HL-60/S4 (cell line): ENCODE data around the gene JARID2.

ENCODE experiments used
- in situ Hi-C: fragments of 300-500 bp; cut with MboI; formaldehyde crosslinking; loops from 2 replicates; pipeline ENCODE4 v1.14.3; 2022; ENCODE audit warnings: low sequenced_read_pairs

Gene JARID2

GRCh38 chr6:15457121-15457650 lies 211.3 kb downstream of the JARID2 start:
- in situ Hi-C loops: no loop called here

- in situ Hi-C loops: no loop called here
These were observed 212.2 kb downstream of the JARID2 start for GRCh38 chr6:15458021-15458459.

DNA sequence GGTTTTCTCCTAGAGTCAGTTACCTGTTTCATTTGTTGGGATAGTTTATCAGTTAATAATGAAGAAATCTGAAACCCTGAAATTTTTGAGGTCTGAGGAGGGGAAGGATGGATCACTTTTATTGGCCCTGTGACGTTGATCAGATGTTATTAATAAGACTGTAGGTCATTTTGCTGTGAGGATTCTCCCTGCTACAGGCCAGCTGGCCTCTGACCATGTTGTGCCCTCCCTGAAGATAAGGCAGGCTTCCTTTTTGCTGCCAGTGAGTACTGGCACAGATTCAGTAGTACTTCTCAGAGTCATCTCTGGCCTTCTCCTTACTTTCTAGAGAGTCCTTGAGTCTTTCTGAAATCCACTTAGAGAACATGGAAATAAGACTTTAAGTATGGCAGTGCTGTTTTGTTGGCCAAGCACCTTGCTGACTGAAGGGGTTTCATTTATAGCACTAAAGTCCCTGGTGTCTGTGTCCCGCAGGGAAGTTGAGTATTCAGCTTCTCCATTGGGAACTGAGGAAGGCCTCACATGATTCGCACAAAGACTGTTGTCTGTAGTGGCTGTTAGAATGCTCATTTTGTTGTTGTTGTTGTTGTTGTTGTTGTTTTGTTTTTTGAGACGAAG lies 214.3 kb downstream of the JARID2 start:
- in situ Hi-C loops: no loop called here

DNA sequence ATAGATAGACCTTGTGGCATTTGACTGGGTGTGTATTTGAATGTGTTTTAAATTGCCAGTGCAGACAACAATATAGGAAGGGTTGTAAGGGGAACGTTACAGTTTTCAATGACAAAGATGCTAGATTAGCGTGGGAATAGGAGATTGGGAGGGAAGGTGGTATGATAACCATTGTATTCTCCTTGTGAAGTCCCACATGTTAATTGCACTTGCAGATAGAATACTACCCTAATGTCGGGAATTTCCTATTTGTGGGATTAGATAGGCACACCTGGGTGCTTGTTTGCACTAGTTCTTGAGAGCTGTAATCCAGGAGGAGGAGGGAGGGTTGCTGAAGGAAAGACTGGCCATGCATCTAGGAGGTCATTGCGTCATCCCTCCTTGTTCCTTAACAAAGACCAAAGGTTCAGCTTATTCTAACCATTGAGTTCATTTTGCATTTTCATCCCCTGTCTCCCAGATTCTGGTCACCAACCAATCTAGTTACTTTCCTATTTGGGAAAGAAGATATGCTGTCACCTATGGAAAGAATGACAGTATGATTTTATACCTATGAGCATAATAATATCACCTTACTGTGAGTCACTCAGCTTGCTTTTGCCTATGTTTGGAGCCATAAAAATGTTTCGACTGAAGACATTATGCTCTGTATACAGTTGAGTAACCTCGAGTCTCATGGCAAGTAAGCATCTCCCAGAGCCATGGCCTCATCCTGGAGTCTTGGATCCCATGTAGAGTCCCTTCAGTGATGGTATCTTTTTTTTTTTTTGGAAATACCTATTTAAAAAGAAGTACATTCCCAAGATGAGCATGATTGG lies 215.5 kb downstream of the JARID2 start:
- in situ Hi-C loops: no loop called here

DNA sequence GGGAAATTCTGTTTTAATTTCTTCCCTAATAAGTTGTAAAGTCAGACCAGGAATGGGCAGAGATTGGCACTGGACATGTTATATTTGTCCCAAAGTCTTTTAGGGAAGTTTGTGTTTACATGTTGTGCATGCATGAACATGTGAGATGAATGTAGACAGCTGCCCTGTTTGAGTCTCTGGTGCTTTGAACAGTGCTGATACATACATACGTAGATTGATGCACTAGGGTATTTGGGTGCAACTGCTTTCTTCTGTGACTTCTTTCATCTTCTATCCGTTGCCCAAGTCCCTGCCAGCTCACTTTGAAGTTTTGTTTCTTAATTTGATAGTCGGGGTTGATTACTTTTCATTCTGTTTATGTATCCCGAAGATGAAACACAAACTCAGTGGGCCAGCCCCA lies 216.4 kb downstream of the JARID2 start:
- in situ Hi-C loops: no loop called here

DNA sequence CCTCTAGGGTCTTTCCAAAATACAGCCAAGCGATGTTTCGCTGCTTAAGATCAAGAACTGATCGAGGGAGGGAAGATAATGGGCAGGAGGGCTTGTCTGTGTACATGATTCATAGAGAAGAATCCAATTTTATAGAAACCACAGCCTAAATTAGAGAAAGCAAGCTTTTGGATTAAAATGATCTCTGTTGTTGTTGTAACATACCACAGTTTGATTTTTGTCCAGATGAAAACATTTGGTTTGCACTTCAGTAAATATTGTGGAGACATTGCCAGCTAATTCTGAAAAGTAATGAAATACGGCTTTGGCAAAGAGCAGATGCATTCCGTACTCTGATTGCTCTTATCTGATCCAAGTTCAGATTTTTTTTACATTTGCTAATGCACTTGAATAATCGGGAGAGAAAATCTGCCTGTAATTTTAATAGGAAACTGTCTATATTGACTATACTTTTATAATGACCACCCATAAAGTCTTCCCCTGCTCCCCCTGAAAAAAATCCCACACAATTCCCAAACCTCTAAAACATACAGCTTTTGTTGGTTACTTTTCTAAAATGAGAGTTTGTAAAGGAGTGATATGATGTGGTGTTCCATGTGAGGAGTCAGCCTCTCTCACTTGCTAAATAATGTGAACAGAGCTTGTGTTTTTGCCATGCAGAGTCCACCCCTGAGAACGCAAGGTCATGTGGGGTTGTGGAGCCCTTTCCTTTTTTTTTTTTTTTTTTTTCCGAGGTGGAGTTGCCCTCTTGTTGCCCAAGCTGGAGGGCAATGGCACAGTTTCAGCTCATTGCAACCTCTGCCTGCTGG lies 217.1 kb downstream of the JARID2 start:
- in situ Hi-C loops: no loop called here

GRCh38 chr6:15464211-15464725 lies 218.4 kb downstream of the JARID2 start:
- in situ Hi-C loops: no loop called here

DNA sequence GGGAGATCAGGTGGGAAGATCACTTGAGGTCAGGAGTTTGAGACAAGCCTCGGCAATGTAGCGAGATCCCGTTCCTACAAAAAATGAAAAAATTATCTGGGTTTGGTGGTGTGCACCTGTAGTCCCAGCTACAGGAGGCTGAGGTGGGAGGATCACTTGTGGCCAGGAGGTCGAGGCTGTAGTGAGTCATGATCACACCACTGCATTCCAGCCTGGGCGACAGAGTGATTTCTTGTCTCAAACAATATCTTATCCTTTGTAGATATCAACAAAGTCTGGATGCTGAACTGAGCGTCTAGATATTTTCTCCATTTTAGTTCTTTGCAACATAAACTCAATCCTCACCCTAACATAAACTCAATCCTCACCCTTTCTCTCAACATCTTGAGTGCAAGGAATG lies 219.3 kb downstream of the JARID2 start:
- in situ Hi-C loops: no loop called here

DNA sequence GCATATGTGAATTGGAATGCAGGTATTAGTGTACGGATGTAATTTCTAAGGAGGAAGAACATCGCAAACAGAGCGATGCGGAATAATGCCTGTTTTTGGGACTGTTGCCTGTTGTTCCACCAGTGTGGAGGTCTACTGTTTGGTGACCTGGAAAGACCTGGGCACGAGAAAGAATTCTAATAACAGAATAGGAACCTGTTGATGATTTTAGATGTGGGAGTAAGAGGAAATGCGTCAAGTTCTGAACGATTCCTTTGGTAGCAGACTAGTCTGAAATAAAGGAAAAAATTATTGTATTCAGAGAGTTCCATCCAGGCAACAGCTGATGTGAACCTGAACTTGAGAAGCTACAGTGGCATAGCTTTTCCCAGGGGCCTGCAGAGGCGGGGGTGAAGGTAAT lies 224.9 kb downstream of the JARID2 start:
- in situ Hi-C loops: no loop called here

DNA sequence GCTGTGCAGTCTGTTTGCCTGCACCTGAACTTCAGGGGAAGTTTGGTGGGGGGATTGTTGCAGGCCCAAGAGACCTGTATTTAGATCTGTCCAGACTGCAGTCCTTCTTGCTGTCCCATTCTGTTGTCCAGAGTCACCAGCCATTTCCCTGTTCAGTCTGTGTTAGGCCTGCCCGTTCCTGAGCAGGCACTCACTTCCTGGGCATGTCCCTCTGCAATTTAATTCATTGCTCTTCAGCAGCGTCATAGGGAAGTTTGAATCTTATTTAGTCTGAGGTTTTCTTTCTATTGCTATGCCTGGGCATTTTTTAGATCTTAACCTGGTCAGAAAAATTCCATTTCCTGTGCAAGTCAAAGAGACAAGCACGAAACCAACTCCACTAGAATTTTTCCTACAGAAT lies 226.8 kb downstream of the JARID2 start:
- in situ Hi-C loops: no loop called here

- in situ Hi-C loops: no loop called here
These were observed 227.3 kb downstream of the JARID2 start for GRCh38 chr6:15473174-15473573.

- in situ Hi-C loops: no loop called here
These were observed 227.9 kb downstream of the JARID2 start for GRCh38 chr6:15473741-15474161.

DNA sequence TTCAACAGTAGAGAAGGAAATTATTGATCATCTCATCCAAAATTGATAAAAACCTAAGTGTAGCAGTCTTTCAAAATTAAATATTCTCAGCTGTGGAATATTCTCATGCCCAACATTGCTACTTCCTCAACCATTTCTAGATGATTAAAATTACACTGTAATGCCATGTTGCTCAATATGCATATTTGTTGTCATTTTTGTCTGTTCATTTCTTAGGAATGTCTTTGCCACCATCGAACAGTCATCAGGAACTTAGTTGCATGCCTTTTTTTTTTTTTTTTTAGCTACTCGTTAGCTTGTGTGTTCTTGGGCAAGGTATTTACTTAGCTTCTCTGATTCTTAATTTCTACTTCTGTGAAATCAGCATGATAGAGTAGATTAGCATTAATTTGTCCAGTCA lies 228.3 kb downstream of the JARID2 start:
- in situ Hi-C loops: no loop called here

- in situ Hi-C loops: no loop called here
These were observed 229.4 kb downstream of the JARID2 start for GRCh38 chr6:15475261-15475660.

GRCh38 chr6:15475872-15476271 lies 230.0 kb downstream of the JARID2 start:
- in situ Hi-C loops: no loop called here

DNA sequence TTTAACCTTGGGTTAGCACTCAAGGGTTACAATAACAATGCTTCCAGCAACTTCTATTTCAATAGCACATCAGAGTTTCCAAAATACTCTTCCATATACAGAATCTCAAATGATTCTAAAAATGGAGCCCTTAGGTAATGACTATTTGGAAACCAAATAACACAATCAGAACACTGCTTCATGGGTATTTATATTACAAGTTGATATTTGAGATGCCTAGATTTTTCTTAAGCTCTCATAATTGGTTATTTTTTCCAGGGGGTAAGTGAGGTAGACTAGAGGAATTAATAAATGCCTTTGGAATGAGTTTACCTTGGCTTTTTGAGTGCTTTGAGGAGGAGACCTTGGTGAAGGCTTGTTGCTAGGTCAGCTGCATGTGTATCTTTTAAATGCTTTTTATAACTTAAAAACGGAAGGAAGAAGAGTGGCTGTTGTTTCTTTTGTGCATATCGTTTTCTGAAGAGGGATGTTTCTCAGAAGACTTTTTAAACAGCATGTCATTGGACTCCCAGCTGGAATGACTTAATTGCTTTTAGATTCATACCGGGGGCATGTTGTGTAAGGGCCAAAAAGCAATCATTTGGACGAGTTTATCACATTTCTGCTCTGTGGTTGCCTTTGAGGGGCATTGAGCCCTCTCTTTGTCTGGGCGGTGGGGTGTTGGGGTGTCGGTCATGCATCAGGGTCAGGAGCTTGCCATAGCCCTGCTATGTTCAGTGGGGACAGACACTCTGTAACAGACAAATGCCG lies 230.9 kb downstream of the JARID2 start:
- in situ Hi-C loops: no loop called here

GRCh38 chr6:15477746-15478145 lies 231.9 kb downstream of the JARID2 start:
- in situ Hi-C loops: no loop called here

DNA sequence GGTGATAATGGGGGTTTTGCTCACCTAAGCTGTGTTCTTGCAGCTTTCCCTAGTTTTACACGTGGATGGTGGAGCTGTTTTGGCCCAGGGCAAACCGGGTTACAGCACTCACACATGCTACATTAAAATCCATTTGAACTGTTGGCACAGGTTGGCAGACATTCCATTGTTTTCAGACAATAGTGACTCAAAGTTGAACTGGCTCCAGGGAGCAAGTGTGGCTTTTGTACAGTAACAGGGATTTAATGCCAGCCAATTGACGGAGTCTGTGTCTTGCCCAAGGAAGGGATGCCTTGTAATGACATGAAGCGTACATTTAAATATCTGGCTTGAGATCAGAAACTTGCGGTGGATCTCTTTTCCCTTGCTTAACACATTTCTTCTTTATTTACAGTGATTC lies 233.9 kb downstream of the JARID2 start:
- in situ Hi-C loops: no loop called here

DNA sequence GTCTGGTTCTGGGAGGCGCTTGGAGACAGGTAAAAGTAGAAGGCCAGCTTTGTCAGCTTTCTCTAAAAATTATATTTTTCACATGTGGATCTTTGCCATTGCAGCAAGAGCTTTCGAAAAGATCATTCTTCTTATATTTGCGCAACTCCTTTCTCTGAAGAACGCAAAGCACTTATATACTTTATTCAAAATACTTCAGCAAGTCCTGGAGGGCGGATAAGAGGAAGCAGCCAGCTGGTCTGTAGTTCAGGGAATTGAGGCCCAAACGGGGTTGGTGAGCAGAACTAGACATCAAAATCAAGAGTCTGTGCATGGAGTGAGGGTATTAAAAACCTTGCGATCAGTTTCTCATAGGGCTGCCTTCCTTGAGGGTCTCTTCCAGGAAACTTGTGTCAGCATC lies 234.7 kb downstream of the JARID2 start:
- in situ Hi-C loops: no loop called here
